ENCODE results near the gene GNAZ. TPM values are rescaled to one million over a fixed set of nuclear protein-coding genes. Genes with fewer than 3 reads are reported as not detected.

GNAZ gene
- total RNA-seq, 1 donor = 1.3 TPM

DNA sequence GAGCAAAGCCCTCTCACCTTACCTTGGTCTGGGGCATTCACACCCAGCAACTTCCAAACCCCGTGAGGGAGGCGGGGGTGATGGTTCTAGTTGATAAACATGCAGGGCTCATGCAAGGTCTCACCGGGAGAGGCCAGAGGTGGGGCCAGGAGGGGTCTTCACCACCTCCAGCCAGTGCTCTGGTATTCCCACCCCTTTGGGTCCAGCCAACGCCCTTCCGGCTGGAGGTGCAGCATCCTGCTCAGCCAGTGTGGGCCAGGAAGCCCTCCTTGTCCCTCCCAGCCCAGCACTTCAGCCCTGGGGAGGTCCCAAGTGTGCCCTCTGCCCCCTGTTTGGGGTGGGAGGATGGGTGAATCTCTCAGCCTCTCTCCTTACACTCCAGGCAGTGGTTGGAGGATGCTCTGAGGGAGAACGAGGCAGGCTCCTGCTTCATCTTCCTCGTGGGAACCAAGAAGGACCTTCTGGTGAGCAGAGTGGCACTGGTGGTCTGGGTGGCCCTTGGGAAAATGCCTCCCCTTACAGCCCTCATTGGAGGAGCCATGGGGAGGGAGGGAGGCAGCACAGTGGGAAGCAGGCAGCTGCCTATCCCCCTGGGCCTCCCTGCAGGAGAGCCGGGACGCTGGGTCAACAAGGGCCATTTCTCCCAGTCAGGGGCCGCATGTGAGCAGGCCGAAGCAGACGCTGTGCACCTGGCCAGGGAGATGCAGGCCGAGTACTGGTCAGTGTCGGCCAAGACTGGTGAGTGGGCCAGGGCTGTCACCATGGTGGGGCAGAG is 88.4 kb downstream of the GNAZ start:
- DNase-seq (ENCODE audit: low read depth) = no peak
- TF ChIP-seq CTCF (IDR thresholded peaks at IDR 0.05; ENCODE audit: insufficient read depth, low read length) = no peak

GRCh38 chr22:23159291-23159630 is 88.9 kb downstream of the GNAZ start:
- no peak for TF ChIP-seq CTCF (IDR thresholded peaks at IDR 0.05; ENCODE audit: insufficient read depth, low read length)
- H3K4me3 ChIP-seq (ENCODE audit: low read depth, low read length) = no peak overlapping the region
- DNase-seq (ENCODE audit: low read depth) = no peak

More for the DNA sequence above, 88.4 kb downstream of the GNAZ start:
- no peak overlapping the region for H3K4me3 ChIP-seq (ENCODE audit: low read depth, low read length)

GRCh38 chr22:23161029-23161428 is 90.7 kb downstream of the GNAZ start:
- no peak overlapping the region for H3K4me3 ChIP-seq (ENCODE audit: low read depth, low read length)
- no peak for DNase-seq (ENCODE audit: low read depth)
- no peak for TF ChIP-seq CTCF (IDR thresholded peaks at IDR 0.05; ENCODE audit: insufficient read depth, low read length)

GRCh38 chr22:23161574-23161973 is 91.3 kb downstream of the GNAZ start:
- TF ChIP-seq CTCF (IDR thresholded peaks at IDR 0.05; ENCODE audit: insufficient read depth, low read length) = no peak
- no peak for DNase-seq (ENCODE audit: low read depth)
- H3K4me3 ChIP-seq (ENCODE audit: low read depth, low read length) = no peak overlapping the region

DNA sequence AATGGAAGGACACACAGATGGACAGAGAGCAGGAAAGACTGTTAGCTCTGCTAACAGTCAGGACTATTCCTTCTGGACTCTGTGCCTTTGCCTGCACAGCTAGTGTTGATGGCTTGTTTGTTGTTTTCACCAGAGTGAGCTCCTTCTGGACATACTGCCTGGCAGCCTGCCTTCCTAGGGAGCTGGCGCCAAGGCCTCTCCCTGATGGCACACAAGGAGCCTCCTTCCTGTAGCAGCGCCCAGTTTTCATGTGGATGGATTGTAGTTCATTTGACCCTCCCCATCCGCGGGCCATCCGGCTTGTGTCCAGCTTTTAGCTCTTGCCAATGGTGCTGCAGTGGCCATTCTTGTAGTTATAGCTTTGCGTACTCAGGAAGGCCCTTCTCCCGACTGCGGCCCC is 93.3 kb downstream of the GNAZ start:
- no peak for TF ChIP-seq CTCF (IDR thresholded peaks at IDR 0.05; ENCODE audit: insufficient read depth, low read length)
- no peak overlapping the region for H3K4me3 ChIP-seq (ENCODE audit: low read depth, low read length)
- DNase-seq (ENCODE audit: low read depth) = peak; percentile 48

DNA sequence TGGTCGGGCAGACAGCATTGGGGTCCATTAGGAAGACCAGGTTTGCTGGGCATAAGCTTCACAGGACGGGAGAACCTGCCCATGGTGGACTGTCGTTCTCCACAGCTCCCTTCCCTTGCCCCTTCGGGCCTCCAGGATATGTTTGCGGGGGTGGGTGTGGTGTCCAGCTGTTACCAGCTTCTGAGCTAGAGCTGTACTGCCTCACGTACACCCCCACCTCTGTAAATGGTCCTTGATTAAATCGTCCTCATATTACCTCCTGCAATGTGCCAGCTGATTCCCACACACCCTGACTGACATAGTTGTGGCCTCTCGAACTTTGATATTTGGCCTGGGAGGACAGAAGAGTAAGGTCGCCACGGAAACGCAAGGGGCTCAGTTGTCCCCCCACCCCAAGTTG is 93.8 kb downstream of the GNAZ start:
- DNase-seq (ENCODE audit: low read depth) = no peak
- no peak for TF ChIP-seq CTCF (IDR thresholded peaks at IDR 0.05; ENCODE audit: insufficient read depth, low read length)
- no peak overlapping the region for H3K4me3 ChIP-seq (ENCODE audit: low read depth, low read length)

All from fibroblast of the aortic adventitia (primary cell).